Measurements from ENCODE around the gene DHRS7B. TPM values are rescaled to one million over a fixed set of nuclear protein-coding genes. Genes with fewer than 3 reads are reported as not detected.

The DHRS7B gene
- polyA plus RNA-seq, 1 of the 3 experiments (the other 2 are of a cell fraction): 17.8 TPM

DNA sequence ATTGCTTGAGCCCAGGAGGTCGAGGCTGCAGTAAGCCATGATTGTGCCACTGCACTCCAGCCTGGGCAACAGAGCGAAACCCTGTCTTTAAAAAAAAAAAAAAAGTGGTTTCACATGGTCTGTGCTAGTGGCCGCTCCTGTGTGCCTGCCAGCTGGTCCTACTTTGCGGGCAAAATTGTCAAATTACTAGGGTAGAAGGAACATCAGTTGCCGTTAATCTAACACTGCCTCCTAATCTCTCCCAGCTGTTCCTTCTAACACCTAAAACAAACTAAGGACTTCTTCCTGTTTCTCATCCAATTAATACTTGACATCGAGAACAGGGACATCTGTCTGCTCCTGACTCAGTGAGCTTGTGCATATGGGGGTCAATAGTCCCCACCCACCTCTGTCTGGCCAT is 63.3 kb downstream of the DHRS7B start:
- H3K9ac ChIP-seq: no peak overlapping the region
- no peaks in the 10 kb centered on the region for H3K9me3 ChIP-seq
- no peak for DNase-seq
- ChIA-PET CTCF (interaction anchor here (1.7 to 3.0 kb wide), 2 partner anchors 61 to 71 kb away, joined by 7 to 17 read pairs; no protein-coding TSS in a partner anchor), POLR2A (no interaction called here)
- 90% methylated on average over 6 of the region's 6 CpGs for WGBS (ENCODE audit: low lambda C conversion rate)
- no peaks in the 10 kb centered on the region for H4K20me1 ChIP-seq (ENCODE audit: insufficient read depth)
- peaks cover 0 to 17% of the 10 kb centered on the region in 2 experiments; a peak in 1 of 4 replicates for H3K4me1 ChIP-seq (ENCODE audit: control insufficient read depth in 1 of 2, insufficient read depth in 2 of 2, low read depth in 1 of 2, low read length in 1 of 2)
- H3K27me3 ChIP-seq (ENCODE audit: insufficient read depth): no peaks in the 10 kb centered on the region
- H3K79me2 ChIP-seq (ENCODE audit: insufficient read depth): no peaks in the 10 kb centered on the region
- peaks cover 1 to 3% of the 10 kb centered on the region in 2 experiments for H3K36me3 ChIP-seq (replicated peaks in 1 of 2; ENCODE audit: control insufficient read depth in 1 of 2, insufficient read depth in 2 of 2, low read length in 1 of 2)
- TF ChIP-seq YY1 (IDR thresholded peaks at IDR 0.05; ENCODE audit: low read depth) (no peak), MEF2A (IDR thresholded peaks at IDR 0.05; ENCODE audit: borderline replicate concordance, low read depth) (no peak), FOSL2 (IDR thresholded peaks at IDR 0.05; ENCODE audit: borderline replicate concordance, low read depth) (no peak), NRF1 (IDR thresholded peaks at IDR 0.05; ENCODE audit: low read depth, low read length) (no peak), PBX3 (IDR thresholded peaks at IDR 0.05) (no peak), RAD21 (IDR thresholded peaks at IDR 0.05; ENCODE audit: low read length) (no peak), RFX5 (IDR thresholded peaks at IDR 0.05; ENCODE audit: low read length) (no peak), NFIC (IDR thresholded peaks at IDR 0.05; ENCODE audit: borderline replicate concordance) (no peak), GATA2 (CRISPR knock-in tag; IDR thresholded peaks at IDR 0.05) (no peak), JUND (IDR thresholded peaks at IDR 0.05) (no peak), POLR2AphosphoS5 (IDR thresholded peaks at IDR 0.05; ENCODE audit: low read depth, low read length) (no peak), FOXJ3 (CRISPR knock-in tag; IDR thresholded peaks at IDR 0.05) (no peak), TCF12 (IDR thresholded peaks at IDR 0.05) (no peak)
- TF ChIP-seq, protein P1, sequence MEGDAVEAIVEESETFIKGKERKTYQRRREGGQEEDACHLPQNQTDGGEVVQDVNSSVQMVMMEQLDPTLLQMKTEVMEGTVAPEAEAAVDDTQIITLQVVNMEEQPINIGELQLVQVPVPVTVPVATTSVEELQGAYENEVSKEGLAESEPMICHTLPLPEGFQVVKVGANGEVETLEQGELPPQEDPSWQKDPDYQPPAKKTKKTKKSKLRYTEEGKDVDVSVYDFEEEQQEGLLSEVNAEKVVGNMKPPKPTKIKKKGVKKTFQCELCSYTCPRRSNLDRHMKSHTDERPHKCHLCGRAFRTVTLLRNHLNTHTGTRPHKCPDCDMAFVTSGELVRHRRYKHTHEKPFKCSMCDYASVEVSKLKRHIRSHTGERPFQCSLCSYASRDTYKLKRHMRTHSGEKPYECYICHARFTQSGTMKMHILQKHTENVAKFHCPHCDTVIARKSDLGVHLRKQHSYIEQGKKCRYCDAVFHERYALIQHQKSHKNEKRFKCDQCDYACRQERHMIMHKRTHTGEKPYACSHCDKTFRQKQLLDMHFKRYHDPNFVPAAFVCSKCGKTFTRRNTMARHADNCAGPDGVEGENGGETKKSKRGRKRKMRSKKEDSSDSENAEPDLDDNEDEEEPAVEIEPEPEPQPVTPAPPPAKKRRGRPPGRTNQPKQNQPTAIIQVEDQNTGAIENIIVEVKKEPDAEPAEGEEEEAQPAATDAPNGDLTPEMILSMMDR (IDR thresholded peaks at IDR 0.05): no peak
- TF ChIP-seq, protein P2, sequence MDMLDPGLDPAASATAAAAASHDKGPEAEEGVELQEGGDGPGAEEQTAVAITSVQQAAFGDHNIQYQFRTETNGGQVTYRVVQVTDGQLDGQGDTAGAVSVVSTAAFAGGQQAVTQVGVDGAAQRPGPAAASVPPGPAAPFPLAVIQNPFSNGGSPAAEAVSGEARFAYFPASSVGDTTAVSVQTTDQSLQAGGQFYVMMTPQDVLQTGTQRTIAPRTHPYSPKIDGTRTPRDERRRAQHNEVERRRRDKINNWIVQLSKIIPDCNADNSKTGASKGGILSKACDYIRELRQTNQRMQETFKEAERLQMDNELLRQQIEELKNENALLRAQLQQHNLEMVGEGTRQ (IDR thresholded peaks at IDR 0.05; ENCODE audit: borderline replicate concordance, low read depth, low read length): no peak
- TF ChIP-seq, protein P3, sequence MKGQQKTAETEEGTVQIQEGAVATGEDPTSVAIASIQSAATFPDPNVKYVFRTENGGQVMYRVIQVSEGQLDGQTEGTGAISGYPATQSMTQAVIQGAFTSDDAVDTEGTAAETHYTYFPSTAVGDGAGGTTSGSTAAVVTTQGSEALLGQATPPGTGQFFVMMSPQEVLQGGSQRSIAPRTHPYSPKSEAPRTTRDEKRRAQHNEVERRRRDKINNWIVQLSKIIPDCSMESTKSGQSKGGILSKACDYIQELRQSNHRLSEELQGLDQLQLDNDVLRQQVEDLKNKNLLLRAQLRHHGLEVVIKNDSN (IDR thresholded peaks at IDR 0.05; ENCODE audit: borderline replicate concordance, low read depth): no peak
- H2AFZ ChIP-seq (ENCODE audit: low read depth): no peak overlapping the region
- peaks cover 4% of the 10 kb centered on the region for H3F3A ChIP-seq (replicated peaks; ENCODE audit: insufficient read depth)
- H3K4me2 ChIP-seq: no peak overlapping the region
- no peak overlapping the region for H3K27ac ChIP-seq (ENCODE audit: low read depth in 2 of 2, low read length in 1 of 2)
- H3K9me2 ChIP-seq: no peaks in the 10 kb centered on the region
- no peak overlapping the region for H3K4me3 ChIP-seq (ENCODE audit: low read depth in 2 of 2, low read length in 1 of 2)

Data from SK-N-SH (cell line).